Measurements from ENCODE around the gene ERN2. TPM values are rescaled to one million over a fixed set of nuclear protein-coding genes. Genes with fewer than 3 reads are reported as not detected.

ERN2 gene
- total RNA-seq, 1 experiment from 2014 or later = 0.47 TPM

DNA sequence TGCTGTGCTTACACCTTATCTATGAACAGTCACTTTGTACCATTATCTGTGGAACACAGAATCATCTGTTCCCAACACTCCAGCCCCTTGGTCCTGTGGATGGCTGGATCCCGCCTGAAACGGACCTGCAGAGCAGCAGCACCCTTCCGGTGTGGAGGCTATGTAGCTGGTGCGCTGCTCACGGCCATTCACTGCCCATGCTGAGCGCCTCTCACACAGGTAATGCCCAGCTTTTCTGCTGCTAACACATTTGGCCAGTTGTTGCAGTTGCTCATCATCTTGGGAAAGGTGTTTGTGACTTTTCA is 45.7 kb downstream of the ERN2 start (continued):
- TF ChIP-seq, protein P1, sequence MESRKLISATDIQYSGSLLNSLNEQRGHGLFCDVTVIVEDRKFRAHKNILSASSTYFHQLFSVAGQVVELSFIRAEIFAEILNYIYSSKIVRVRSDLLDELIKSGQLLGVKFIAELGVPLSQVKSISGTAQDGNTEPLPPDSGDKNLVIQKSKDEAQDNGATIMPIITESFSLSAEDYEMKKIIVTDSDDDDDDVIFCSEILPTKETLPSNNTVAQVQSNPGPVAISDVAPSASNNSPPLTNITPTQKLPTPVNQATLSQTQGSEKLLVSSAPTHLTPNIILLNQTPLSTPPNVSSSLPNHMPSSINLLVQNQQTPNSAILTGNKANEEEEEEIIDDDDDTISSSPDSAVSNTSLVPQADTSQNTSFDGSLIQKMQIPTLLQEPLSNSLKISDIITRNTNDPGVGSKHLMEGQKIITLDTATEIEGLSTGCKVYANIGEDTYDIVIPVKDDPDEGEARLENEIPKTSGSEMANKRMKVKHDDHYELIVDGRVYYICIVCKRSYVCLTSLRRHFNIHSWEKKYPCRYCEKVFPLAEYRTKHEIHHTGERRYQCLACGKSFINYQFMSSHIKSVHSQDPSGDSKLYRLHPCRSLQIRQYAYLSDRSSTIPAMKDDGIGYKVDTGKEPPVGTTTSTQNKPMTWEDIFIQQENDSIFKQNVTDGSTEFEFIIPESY (IDR thresholded peaks at IDR 0.05; ENCODE audit: extremely low read depth, insufficient replicate concordance, low read length) = no peak
- TF ChIP-seq, protein P2, sequence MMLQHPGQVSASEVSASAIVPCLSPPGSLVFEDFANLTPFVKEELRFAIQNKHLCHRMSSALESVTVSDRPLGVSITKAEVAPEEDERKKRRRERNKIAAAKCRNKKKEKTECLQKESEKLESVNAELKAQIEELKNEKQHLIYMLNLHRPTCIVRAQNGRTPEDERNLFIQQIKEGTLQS (IDR thresholded peaks at IDR 0.05) = no peak
- TF ChIP-seq CEBPB (IDR thresholded peaks at IDR 0.05; ENCODE audit: low read depth) = no peak
- TF ChIP-seq ZNF274 (IDR thresholded peaks at IDR 0.05; ENCODE audit: low read depth, low read length) = no peak
- TF ChIP-seq SIN3A (IDR thresholded peaks at IDR 0.05; ENCODE audit: low read depth) = no peak
- TF ChIP-seq, protein P3, sequence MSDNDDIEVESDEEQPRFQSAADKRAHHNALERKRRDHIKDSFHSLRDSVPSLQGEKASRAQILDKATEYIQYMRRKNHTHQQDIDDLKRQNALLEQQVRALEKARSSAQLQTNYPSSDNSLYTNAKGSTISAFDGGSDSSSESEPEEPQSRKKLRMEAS (IDR thresholded peaks at IDR 0.05) = no peak

DNA sequence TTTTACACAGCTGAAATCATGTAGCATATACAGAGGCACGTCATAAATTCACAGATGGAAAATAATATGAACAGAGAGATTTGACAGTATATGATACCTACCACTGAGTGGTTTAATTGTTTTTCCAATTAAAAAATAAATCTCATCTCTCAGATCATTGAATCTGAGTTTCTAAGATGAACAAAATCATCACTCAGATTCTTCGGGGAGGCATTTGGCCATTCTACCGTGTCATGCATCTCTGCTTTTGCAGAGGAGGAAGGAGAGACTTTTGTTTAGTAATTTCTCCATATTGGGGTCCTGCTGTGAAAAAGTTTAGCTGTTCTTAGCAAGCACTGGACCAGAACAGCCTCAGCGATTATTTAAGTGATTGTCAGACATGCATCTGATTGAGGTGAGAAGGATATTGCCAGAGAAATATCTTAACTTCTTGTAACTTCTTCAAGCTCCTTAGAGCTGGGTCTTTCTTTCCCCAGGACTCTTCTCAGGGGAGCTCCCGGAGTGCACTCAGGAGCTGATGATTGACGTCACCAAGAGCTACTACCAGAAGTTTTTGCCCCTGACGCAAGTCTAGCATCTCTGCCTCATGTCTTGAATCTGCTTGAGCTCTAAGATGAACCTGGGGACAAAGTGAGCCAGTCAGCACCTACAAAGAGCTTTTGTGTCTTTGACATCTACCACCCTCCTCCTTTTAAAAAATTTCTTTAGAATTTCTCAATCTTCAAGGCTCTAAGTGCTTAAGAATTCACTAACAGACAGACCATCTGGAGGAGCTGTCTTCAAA is 46.3 kb downstream of the ERN2 start:
- no peak overlapping the region for H3K4me3 ChIP-seq (replicated peaks in 1 of 2; ENCODE audit: low read depth in 1 of 2, low read length in 2 of 2)
- intact Hi-C loops (cut with micrococcal nuclease) = no loop called here
- no TSS peak for BruUV-seq (replicated peaks)
- peaks cover 4 to 26% of the 10 kb centered on the region in 2 experiments; a peak in 3 of 4 replicates for H3K36me3 ChIP-seq (ENCODE audit: control insufficient read depth in 1 of 2, insufficient read depth in 2 of 2, low read length in 2 of 2)
- H2AFZ ChIP-seq (ENCODE audit: low read depth, low read length, poor library complexity, severe bottlenecking) = no peak overlapping the region
- CTCF ChIA-PET = interaction anchor here (0.6 kb wide), 1 partner anchor 430 kb away, joined by 3 read pairs; no protein-coding TSS in a partner anchor
- H3K9me2 ChIP-seq (ENCODE audit: insufficient read depth) = no peaks in the 10 kb centered on the region
- no peaks in the 10 kb centered on the region for H3K79me2 ChIP-seq (ENCODE audit: insufficient read depth, low read length)
- DNase-seq (ENCODE audit: low read depth, low spot score) = no peak
- RAD21 ChIA-PET (ENCODE audit: low non-redundant PET in 1 of 2, low total read pairs in 2 of 2, uncharacterized antibody in 2 of 2, unreplicated experiment in 2 of 2) = no interaction called here
- no peak overlapping the region for H3K27ac ChIP-seq (ENCODE audit: low read depth, low read length)
- H3K27me3 ChIP-seq (ENCODE audit: insufficient read depth, low read length) = no peaks in the 10 kb centered on the region
- H3K4me2 ChIP-seq (ENCODE audit: low read length) = no peak overlapping the region
- no peak for ATAC-seq
- POLR2A ChIA-PET = no interaction called here
- no peak overlapping the region for H3K9ac ChIP-seq (ENCODE audit: low read length)
- no peaks in the 10 kb centered on the region for H3K9me3 ChIP-seq (ENCODE audit: control insufficient read depth in 1 of 2, insufficient read depth in 1 of 2, low read depth in 1 of 2, low read length in 2 of 2)
- no peaks in the 10 kb centered on the region for H3K4me1 ChIP-seq (ENCODE audit: control insufficient read depth in 1 of 2, insufficient read depth in 2 of 2, low read length in 2 of 2)
- H4K20me1 ChIP-seq (ENCODE audit: insufficient read depth) = no peaks in the 10 kb centered on the region
- TF ChIP-seq POLR2AphosphoS5 (IDR thresholded peaks at IDR 0.05; ENCODE audit: low read depth, low read length) (no peak), CBX3 (IDR thresholded peaks at IDR 0.05; ENCODE audit: low read depth) (no peak), POLR2A (IDR thresholded peaks at IDR 0.05; ENCODE audit: borderline replicate concordance, extremely low read depth, insufficient read depth, insufficient read length) (no peak), SP1 (IDR thresholded peaks at IDR 0.05; ENCODE audit: low read depth) (no peak), TCF7L2 (IDR thresholded peaks at IDR 0.05; ENCODE audit: borderline replicate concordance, extremely low read depth, insufficient read depth, insufficient read length) (no peak), EZH2phosphoT487 (IDR thresholded peaks at IDR 0.05; ENCODE audit: borderline replicate concordance) (no peak), ELF1 (IDR thresholded peaks at IDR 0.05; ENCODE audit: borderline replicate concordance, low read depth) (no peak), YY1 (IDR thresholded peaks at IDR 0.05; ENCODE audit: extremely low read depth, insufficient replicate concordance, low read depth, low read length) (no peak), EGR1 (IDR thresholded peaks at IDR 0.05; ENCODE audit: low read depth) (no peak)
- TF ChIP-seq, protein P4, sequence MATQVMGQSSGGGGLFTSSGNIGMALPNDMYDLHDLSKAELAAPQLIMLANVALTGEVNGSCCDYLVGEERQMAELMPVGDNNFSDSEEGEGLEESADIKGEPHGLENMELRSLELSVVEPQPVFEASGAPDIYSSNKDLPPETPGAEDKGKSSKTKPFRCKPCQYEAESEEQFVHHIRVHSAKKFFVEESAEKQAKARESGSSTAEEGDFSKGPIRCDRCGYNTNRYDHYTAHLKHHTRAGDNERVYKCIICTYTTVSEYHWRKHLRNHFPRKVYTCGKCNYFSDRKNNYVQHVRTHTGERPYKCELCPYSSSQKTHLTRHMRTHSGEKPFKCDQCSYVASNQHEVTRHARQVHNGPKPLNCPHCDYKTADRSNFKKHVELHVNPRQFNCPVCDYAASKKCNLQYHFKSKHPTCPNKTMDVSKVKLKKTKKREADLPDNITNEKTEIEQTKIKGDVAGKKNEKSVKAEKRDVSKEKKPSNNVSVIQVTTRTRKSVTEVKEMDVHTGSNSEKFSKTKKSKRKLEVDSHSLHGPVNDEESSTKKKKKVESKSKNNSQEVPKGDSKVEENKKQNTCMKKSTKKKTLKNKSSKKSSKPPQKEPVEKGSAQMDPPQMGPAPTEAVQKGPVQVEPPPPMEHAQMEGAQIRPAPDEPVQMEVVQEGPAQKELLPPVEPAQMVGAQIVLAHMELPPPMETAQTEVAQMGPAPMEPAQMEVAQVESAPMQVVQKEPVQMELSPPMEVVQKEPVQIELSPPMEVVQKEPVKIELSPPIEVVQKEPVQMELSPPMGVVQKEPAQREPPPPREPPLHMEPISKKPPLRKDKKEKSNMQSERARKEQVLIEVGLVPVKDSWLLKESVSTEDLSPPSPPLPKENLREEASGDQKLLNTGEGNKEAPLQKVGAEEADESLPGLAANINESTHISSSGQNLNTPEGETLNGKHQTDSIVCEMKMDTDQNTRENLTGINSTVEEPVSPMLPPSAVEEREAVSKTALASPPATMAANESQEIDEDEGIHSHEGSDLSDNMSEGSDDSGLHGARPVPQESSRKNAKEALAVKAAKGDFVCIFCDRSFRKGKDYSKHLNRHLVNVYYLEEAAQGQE (IDR thresholded peaks at IDR 0.05; ENCODE audit: low read depth) = no peak
- TF ChIP-seq, protein P2 (IDR thresholded peaks at IDR 0.05) = no peak
